GM12878 (cell line): Measurements from ENCODE around the gene SLCO3A1.

Experiments used
- BCL11A ChIP-seq: IDR thresholded peaks from 2 replicates; pipeline ENCODE4 v1.6.1; 2011; ENCODE audit warnings: low read depth, low read length
- CTCF ChIP-seq, 3 experiments: IDR thresholded peaks in 2 of 3; conservative IDR thresholded peaks in 1 of 3; 2 replicates each; pipeline ENCODE4 v1.5.1; 2011; ENCODE audit warnings: low read depth in 3 of 3, low read length in 3 of 3, mild to moderate bottlenecking in 3 of 3, control low read depth in 2 of 3, moderate library complexity in 2 of 3, inconsistent platforms in 1 of 3, mixed read lengths in 1 of 3; ENCODE audit not compliant: control insufficient read depth in 2 of 3, insufficient read depth in 1 of 3; ENCODE audit errors: extremely low read depth in 1 of 3
- DPF2 ChIP-seq: fragments of 450-650 bp; IDR thresholded peaks from 2 replicates; pipeline ENCODE4 v1.6.1; 2017; ENCODE audit warnings: mild to moderate bottlenecking
- EGR1 ChIP-seq, 2 experiments: IDR thresholded peaks; 1 replicate in 1 of 2; 2 replicates in 1 of 2; pipeline ENCODE4 v1.6.1; 2011 to 2012; ENCODE audit warnings: low read depth in 2 of 2, low read length in 2 of 2, borderline replicate concordance in 1 of 2, mild to moderate bottlenecking in 1 of 2, moderate library complexity in 1 of 2
- EZH2 ChIP-seq: IDR thresholded peaks from 2 replicates; pipeline ENCODE4 v1.6.1; 2012; ENCODE audit warnings: low read depth, mild to moderate bottlenecking, control low read depth, inconsistent platforms, low read length, borderline replicate concordance; ENCODE audit not compliant: control insufficient read depth
- HDGF ChIP-seq: fragments of 450-650 bp; IDR thresholded peaks from 2 replicates; pipeline ENCODE4 v1.6.1; 2016; ENCODE audit warnings: antibody characterized with exemption
- PKNOX1 ChIP-seq: fragments of 450-650 bp; IDR thresholded peaks from 2 replicates; pipeline ENCODE4 v1.6.1; 2016; ENCODE audit warnings: mild to moderate bottlenecking
- POLR2AphosphoS5 ChIP-seq: IDR thresholded peaks from 2 replicates; pipeline ENCODE4 v1.6.1; 2011; ENCODE audit warnings: mild to moderate bottlenecking, low read length, inconsistent platforms
- RFX5 ChIP-seq: IDR thresholded peaks from 2 replicates; pipeline ENCODE4 v1.6.1; 2011; ENCODE audit warnings: low read depth, low read length, improper control_type of control experiment
- SIN3A ChIP-seq: IDR thresholded peaks from 2 replicates; pipeline ENCODE4 v1.6.1; 2012; ENCODE audit warnings: low read depth, low read length, improper control_type of control experiment
- YY1 ChIP-seq: IDR thresholded peaks from 2 replicates; pipeline ENCODE4 v1.6.1; 2011; ENCODE audit warnings: low read depth, mild to moderate bottlenecking, low read length

GRCh38 chr15:91924183-91924582, 70.7 kb downstream of the SLCO3A1 start:
- TF ChIP-seq CTCF (IDR thresholded peaks at IDR 0.05 in 2 of 3, conservative IDR thresholded peaks at IDR 0.05 in 1 of 3; ENCODE audit: control insufficient read depth in 2 of 3, extremely low read depth in 1 of 3, insufficient read depth in 1 of 3, low read depth in 3 of 3, low read length in 3 of 3) (no peak), POLR2AphosphoS5 (no peak), HDGF (no peak), YY1 (no peak), DPF2 (no peak), PKNOX1 (no peak), SIN3A (no peak), BCL11A (no peak), RFX5 (no peak), EZH2 (no peak), EGR1 (IDR thresholded peaks at IDR 0.05; ENCODE audit: borderline replicate concordance in 1 of 2, low read depth in 2 of 2, low read length in 2 of 2) (no peak)
